GM12872 (cell line): ENCODE measurements around the gene LAMP1.

ENCODE experiments used
- CTCF ChIP-seq: IDR thresholded peaks from 3 replicates; pipeline ENCODE4 v1.5.1; 2011; ENCODE audit warnings: low read depth, mild to moderate bottlenecking, low read length, moderate library complexity; ENCODE audit not compliant: insufficient read depth

LAMP1 gene

GRCh38 chr13:113302986-113303385, 5.9 kb downstream of the LAMP1 start:
- TF ChIP-seq CTCF, result no peak

- no peak for TF ChIP-seq CTCF
Measured at GRCh38 chr13:113304121-113304520, 7.1 kb downstream of the LAMP1 start.

- no peak for TF ChIP-seq CTCF
Measured at GRCh38 chr13:113305208-113305607, 8.2 kb downstream of the LAMP1 start.

- TF ChIP-seq CTCF, result no peak
Measured at GRCh38 chr13:113307491-113307890, 10.5 kb downstream of the LAMP1 start.

GRCh38 chr13:113309473-113309872, 12.4 kb downstream of the LAMP1 start:
- no peak for TF ChIP-seq CTCF

- TF ChIP-seq CTCF, result no peak
Measured at GRCh38 chr13:113315992-113316391, 19.0 kb downstream of the LAMP1 start.

GRCh38 chr13:113317031-113317430, 20.0 kb downstream of the LAMP1 start:
- no peak for TF ChIP-seq CTCF

- no peak for TF ChIP-seq CTCF
Measured at GRCh38 chr13:113318956-113319355, 21.9 kb downstream of the LAMP1 start.
